KBM-7 (cell line): Measurements from ENCODE around the gene PTPRJ.
"Not testable (repeated sequence)": the region's sequence is repeated elsewhere in the genome, so short reads cannot be mapped to it uniquely, and the experiment has no call there.

Experiments used
- DNase-seq: peaks from one replicate; pipeline ENCODE4 v3.0.0-alpha.2; 2015
- in situ Hi-C: fragments of 300-500 bp; cut with MboI; formaldehyde crosslinking; loops from 2 replicates; pipeline ENCODE4 v1.14.3; 2020; ENCODE audit warnings: low sequenced_read_pairs, low pct_unique_long_range_greater_than_20kb, mixed read lengths

The PTPRJ gene

GRCh38 chr11:48123254-48123875 lies 143.0 kb downstream of the PTPRJ start:
- DNase-seq: no peak
- in situ Hi-C loops: no loop called here

GRCh38 chr11:48123934-48124755 lies 143.8 kb downstream of the PTPRJ start:
- DNase-seq: no peak
- in situ Hi-C loops: no loop called here

- in situ Hi-C loops: loop anchor here (25.0 kb wide), 1 partner anchor 112 kb away; the partner anchor contains the start of gene OR4X2
- no peak for DNase-seq
These were observed 144.5 kb downstream of the PTPRJ start for GRCh38 chr11:48124880-48125279.

- DNase-seq: no peak
- in situ Hi-C loops: loop anchor here (25.0 kb wide), 1 partner anchor 111 kb away; the partner anchor contains the start of gene OR4X2
These were observed 145.5 kb downstream of the PTPRJ start for GRCh38 chr11:48125866-48126265.

- DNase-seq: no peak
- in situ Hi-C loops: loop anchor here (25.0 kb wide), 1 partner anchor 110 kb away; the partner anchor contains the start of gene OR4X2
These were observed 147.3 kb downstream of the PTPRJ start for GRCh38 chr11:48127521-48128183.

- in situ Hi-C loops: loop anchor here (25.0 kb wide), 1 partner anchor 107 kb away; the partner anchor contains the start of gene OR4X2
- DNase-seq: no peak
These were observed 149.5 kb downstream of the PTPRJ start for GRCh38 chr11:48129697-48130395.

- in situ Hi-C loops: loop anchor here (25.0 kb wide), 1 partner anchor 103 kb away; the partner anchor contains the start of gene OR4X2
- no peak for DNase-seq
These were observed 154.0 kb downstream of the PTPRJ start for GRCh38 chr11:48134221-48134922.

- in situ Hi-C loops: loop anchor here (25.0 kb wide), 1 partner anchor 99 kb away; the partner anchor contains the start of gene OR4X2
- DNase-seq: no peak
These were observed 157.9 kb downstream of the PTPRJ start for GRCh38 chr11:48138222-48138621.

GRCh38 chr11:48139896-48140295 lies 159.5 kb downstream of the PTPRJ start:
- not testable (repeated sequence) for DNase-seq
- in situ Hi-C loops: loop anchor here (25.0 kb wide), 1 partner anchor 97 kb away; the partner anchor contains the start of gene OR4X2

GRCh38 chr11:48141475-48142122 lies 161.2 kb downstream of the PTPRJ start:
- in situ Hi-C loops: loop anchor here (25.0 kb wide), 1 partner anchor 96 kb away; the partner anchor contains the start of gene OR4X2

GRCh38 chr11:48142889-48143288 lies 162.5 kb downstream of the PTPRJ start:
- DNase-seq: no peak
- in situ Hi-C loops: loop anchor here (25.0 kb wide), 1 partner anchor 94 kb away; the partner anchor contains the start of gene OR4X2

More at GRCh38 chr11:48141475-48142122, 161.2 kb downstream of the PTPRJ start:
- DNase-seq: no peak

- in situ Hi-C loops: loop anchor here (25.0 kb wide), 1 partner anchor 89 kb away; the partner anchor contains the start of gene OR4X2
- DNase-seq: no peak
These were observed 168.4 kb downstream of the PTPRJ start for GRCh38 chr11:48148749-48149148.

- in situ Hi-C loops: no loop called here
- no peak for DNase-seq
These were observed 169.9 kb downstream of the PTPRJ start for GRCh38 chr11:48150213-48150612.

- in situ Hi-C loops: no loop called here
- DNase-seq: no peak
These were observed 173.8 kb downstream of the PTPRJ start for GRCh38 chr11:48154151-48154550.

- DNase-seq: no peak
- in situ Hi-C loops: no loop called here
These were observed 181.9 kb downstream of the PTPRJ start for GRCh38 chr11:48161951-48162884.

GRCh38 chr11:48162885-48163268 lies 182.5 kb downstream of the PTPRJ start:
- no peak for DNase-seq
- in situ Hi-C loops: no loop called here
